ENCODE data around the gene PHRF1.

GRCh38 chr11:655036-655726 is 78.9 kb downstream of the PHRF1 start:
- no peak for TF ChIP-seq CTCF (IDR thresholded peaks at IDR 0.05)
- no peak for TF ChIP-seq POLR2A (IDR thresholded peaks at IDR 0.05)

All from adrenal gland (tissue), 5 donors.